Progenitor cell of endocrine pancreas (in vitro differentiated cells): ENCODE results near the gene PDIA2. TPM values are rescaled to one million over a fixed set of nuclear protein-coding genes. Genes with fewer than 3 reads are reported as not detected.

Experiments used
- DNase-seq: peaks from one replicate; pipeline ENCODE4 v3.0.0; 2021; ENCODE audit warnings: low spot score; ENCODE audit not compliant: unreplicated experiment
- H3K27ac Mint-ChIP-seq: 2 replicates; pipeline ENCODE4 v1.8.0; 2021; ENCODE audit warnings: mild to moderate bottlenecking, moderate library complexity, mixed read lengths
- H3K27me3 Mint-ChIP-seq: 2 replicates; pipeline ENCODE4 v1.8.0; 2021; ENCODE audit warnings: mixed read lengths
- H3K36me3 Mint-ChIP-seq: 2 replicates; pipeline ENCODE4 v1.8.0; 2022; ENCODE audit warnings: mixed read lengths; ENCODE audit not compliant: insufficient read depth
- H3K4me1 Mint-ChIP-seq: 2 replicates; pipeline ENCODE4 v1.8.0; 2021; ENCODE audit warnings: low read depth, mixed read lengths
- H3K4me3 Mint-ChIP-seq: 2 replicates; pipeline ENCODE4 v1.8.0; 2021; ENCODE audit warnings: low read depth, mild to moderate bottlenecking, moderate library complexity, mixed read lengths
- H3K9me3 Mint-ChIP-seq: 2 replicates; pipeline ENCODE4 v1.8.0; 2021; ENCODE audit warnings: low read depth, mixed read lengths
- CTCF ChIP-seq: fragments of 200-600 bp; sonication (generic); IDR thresholded peaks from one replicate; pipeline ENCODE4 v1.5.0; 2021; ENCODE audit warnings: antibody characterized with exemption, mild to moderate bottlenecking; ENCODE audit not compliant: unreplicated experiment
- total RNA-seq: library from RNA; stranded (reverse); gene quantifications from 2 replicates; pipeline ENCODE4 v1.2.1, GENCODE V29; 2021

The PDIA2 gene
- total RNA-seq, 1 donor from 2014 or later = 3.8 TPM

- H3K36me3 Mint-ChIP-seq = peaks cover 4% of the 10 kb centered on the region
- no peaks in the 10 kb centered on the region for H3K4me1 Mint-ChIP-seq
- no peak for DNase-seq
- H3K4me3 Mint-ChIP-seq = no peak overlapping the region
- H3K9me3 Mint-ChIP-seq = no peaks in the 10 kb centered on the region
- TF ChIP-seq CTCF = no peak
- H3K27ac Mint-ChIP-seq = no peak overlapping the region
- no peaks in the 10 kb centered on the region for H3K27me3 Mint-ChIP-seq
Observed at GRCh38 chr16:301235-301634, 18.3 kb downstream of the PDIA2 start.

DNA sequence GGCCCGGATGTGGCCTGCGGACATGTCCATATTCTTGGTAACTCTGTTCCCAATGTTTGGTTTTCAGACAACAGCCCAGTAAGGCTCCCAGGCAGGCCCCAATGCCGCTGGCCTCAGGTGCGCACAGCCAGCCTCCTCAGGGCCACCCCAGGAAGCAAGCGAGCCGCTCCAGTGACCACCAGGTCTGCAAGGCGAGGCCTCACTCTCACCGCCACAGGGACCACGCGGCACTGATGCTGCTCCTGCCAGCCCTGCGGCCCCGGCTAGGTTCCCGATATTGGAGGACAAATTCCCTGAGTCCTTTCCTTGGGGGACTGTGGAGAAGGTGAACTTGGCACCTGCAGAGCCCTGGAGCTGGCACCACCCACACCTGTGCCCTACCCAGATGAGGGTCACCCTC, 19.0 kb downstream of the PDIA2 start:
- Mint-ChIP-seq H3K4me3 (no peak overlapping the region), H3K36me3 (peaks cover 4% of the 10 kb centered on the region), H3K27ac (no peak overlapping the region), H3K9me3 (no peaks in the 10 kb centered on the region), H3K27me3 (no peaks in the 10 kb centered on the region), H3K4me1 (no peaks in the 10 kb centered on the region)
- TF ChIP-seq CTCF = no peak
- no peak for DNase-seq

GRCh38 chr16:303760-304505, 21.0 kb downstream of the PDIA2 start:
- Mint-ChIP-seq H3K27ac (no peak overlapping the region), H3K4me1 (no peaks in the 10 kb centered on the region), H3K4me3 (no peak overlapping the region), H3K27me3 (no peaks in the 10 kb centered on the region), H3K9me3 (no peaks in the 10 kb centered on the region), H3K36me3 (peaks cover 3% of the 10 kb centered on the region)
- no peak for DNase-seq
- TF ChIP-seq CTCF = no peak

DNA sequence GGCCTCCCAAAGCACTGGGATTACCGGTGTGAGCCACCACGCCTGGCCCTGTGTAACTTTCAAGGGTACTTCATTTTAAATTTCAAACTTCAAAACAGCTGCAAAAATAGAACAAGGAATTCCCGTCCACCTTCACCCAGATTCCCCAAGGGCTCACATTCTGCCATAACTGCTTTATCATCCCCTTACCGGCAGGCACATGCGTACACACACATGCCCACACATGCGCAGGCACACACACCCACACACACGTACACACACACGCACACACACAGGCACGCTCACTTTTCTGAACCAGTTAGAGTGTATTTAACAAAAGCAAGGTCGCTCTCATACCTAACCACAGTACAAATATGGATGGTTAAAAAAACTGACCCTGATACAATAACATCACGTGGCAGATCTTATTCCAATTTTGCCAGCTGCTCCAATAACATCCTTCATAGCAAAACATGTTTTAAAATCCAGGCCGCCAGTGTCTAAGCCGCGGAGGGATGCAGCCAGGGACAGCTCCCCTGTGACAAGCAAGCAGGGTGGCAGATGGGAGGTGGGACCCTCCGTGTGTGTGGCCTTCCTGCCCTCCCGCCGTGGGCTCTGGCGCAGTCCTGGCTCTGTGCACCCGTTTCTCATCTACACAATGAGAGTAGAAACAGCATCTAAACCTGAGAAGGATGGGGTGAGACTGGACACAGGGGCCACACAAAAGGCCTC, 23.1 kb downstream of the PDIA2 start:
- no peaks in the 10 kb centered on the region for H3K4me1 Mint-ChIP-seq
- H3K36me3 Mint-ChIP-seq = peaks cover 3% of the 10 kb centered on the region
- DNase-seq = no peak
- H3K27ac Mint-ChIP-seq = no peak overlapping the region
- no peaks in the 10 kb centered on the region for H3K9me3 Mint-ChIP-seq
- TF ChIP-seq CTCF = no peak
- no peaks in the 10 kb centered on the region for H3K27me3 Mint-ChIP-seq
- no peak overlapping the region for H3K4me3 Mint-ChIP-seq

DNA sequence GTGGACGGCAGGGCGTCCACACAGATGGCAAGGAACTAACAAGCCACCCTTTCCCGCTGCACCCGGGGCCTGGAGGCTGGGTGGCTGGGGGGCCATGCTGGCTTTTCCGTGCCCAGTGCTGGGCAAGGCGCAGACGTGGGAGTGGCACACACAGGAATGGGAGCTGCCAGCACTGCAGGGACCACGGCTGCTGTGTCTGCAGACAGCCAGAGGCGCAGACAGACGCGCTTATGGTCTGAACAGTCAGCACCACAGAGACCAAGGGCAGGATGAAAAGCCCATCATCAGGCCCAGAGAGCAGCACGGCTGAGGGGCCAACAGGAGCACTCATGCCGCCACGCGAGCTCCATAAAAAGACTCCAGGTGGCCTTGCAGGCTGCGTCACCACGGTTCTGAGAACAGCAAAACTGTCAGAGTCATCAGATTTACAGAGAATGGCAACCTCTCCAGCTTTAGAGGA, 24.0 kb downstream of the PDIA2 start:
- TF ChIP-seq CTCF = no peak
- Mint-ChIP-seq H3K4me3 (no peak overlapping the region), H3K36me3 (peaks cover 3% of the 10 kb centered on the region), H3K27me3 (no peaks in the 10 kb centered on the region), H3K27ac (no peak overlapping the region), H3K4me1 (no peaks in the 10 kb centered on the region), H3K9me3 (no peaks in the 10 kb centered on the region)
- no peak for DNase-seq
